Upper lobe of left lung (tissue), 4 donors: Measurements from ENCODE around the gene HOXB4.

Source experiments
- EP300 ChIP-seq, 4 donors: sonication (generic); formaldehyde crosslinking; IDR thresholded peaks; one replicate each; pipeline ENCODE4 v1.5.1; 2017; ENCODE audit warnings: antibody characterized with exemption in 4 of 4, control low read depth in 2 of 4
- POLR2A ChIP-seq, 4 donors: fragments of 450-650 bp; IDR thresholded peaks; one replicate each; pipeline ENCODE4 v1.5.1; 2016 to 2017; ENCODE audit warnings: antibody characterized with exemption in 4 of 4, mild to moderate bottlenecking in 2 of 4
- TF ChIP-seq, protein P1 (sequence below), 6 experiments: fragments of 450-650 bp in 4 of 6; fragments of 200-600 bp in 2 of 6; sonication (generic) in 2 of 6; IDR thresholded peaks; one replicate each; pipeline ENCODE4 v1.5.1; 2016 to 2019; ENCODE audit warnings: antibody characterized with exemption in 6 of 6

DNA sequence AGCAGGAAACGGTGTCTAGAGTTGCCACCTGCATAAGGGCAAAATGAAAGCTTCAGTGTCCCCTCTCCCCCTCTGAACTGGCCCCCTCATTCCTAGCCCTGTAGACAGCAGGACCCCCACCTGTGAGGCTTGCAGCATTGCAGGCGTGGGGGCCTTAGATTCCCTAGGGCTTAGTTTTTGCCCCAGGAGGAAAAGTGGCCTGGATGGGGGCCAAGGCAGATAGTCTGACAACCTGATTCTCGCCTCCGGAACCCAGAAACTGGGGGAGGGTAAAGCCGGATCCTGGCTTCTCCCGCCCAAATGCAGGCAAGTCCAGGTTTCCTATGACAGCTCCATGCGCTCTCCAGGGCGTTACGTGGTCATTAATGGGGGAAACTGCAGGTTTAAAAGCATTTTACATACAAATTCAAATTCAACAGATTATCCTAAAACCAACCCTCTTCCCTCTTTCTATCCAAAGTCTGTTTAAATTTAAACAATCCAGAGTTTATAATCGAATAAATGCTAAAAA is 27.3 kb upstream of the HOXB4 start:
- TF ChIP-seq POLR2A (IDR thresholded peaks at IDR 0.05) (no peak), EP300 (IDR thresholded peaks at IDR 0.05) (no peak)
- TF ChIP-seq, protein P1, sequence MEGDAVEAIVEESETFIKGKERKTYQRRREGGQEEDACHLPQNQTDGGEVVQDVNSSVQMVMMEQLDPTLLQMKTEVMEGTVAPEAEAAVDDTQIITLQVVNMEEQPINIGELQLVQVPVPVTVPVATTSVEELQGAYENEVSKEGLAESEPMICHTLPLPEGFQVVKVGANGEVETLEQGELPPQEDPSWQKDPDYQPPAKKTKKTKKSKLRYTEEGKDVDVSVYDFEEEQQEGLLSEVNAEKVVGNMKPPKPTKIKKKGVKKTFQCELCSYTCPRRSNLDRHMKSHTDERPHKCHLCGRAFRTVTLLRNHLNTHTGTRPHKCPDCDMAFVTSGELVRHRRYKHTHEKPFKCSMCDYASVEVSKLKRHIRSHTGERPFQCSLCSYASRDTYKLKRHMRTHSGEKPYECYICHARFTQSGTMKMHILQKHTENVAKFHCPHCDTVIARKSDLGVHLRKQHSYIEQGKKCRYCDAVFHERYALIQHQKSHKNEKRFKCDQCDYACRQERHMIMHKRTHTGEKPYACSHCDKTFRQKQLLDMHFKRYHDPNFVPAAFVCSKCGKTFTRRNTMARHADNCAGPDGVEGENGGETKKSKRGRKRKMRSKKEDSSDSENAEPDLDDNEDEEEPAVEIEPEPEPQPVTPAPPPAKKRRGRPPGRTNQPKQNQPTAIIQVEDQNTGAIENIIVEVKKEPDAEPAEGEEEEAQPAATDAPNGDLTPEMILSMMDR (IDR thresholded peaks at IDR 0.05) = no peak
